WI38 (cell line): ENCODE data around the gene PHF21B.

ENCODE experiments used
- H3K4me3 ChIP-seq: 2 replicates; pipeline ENCODE4 v1.5.1; 2011; ENCODE audit warnings: low read depth, mild to moderate bottlenecking, control low read depth, low read length
- CTCF ChIP-seq: IDR thresholded peaks from 2 replicates; pipeline ENCODE4 v1.5.1; 2012; ENCODE audit warnings: low read depth, mild to moderate bottlenecking, control low read depth, low read length

PHF21B gene

GRCh38 chr22:44845796-44846720 lies 163.7 kb downstream of the PHF21B start:
- H3K4me3 ChIP-seq, result no peak overlapping the region

GRCh38 chr22:44845191-44845590 lies 164.6 kb downstream of the PHF21B start:
- no peak for TF ChIP-seq CTCF
- no peak overlapping the region for H3K4me3 ChIP-seq

More at GRCh38 chr22:44845796-44846720, 163.7 kb downstream of the PHF21B start:
- TF ChIP-seq CTCF, result no peak

GRCh38 chr22:44842417-44842816 lies 167.4 kb downstream of the PHF21B start:
- no peak for TF ChIP-seq CTCF
- H3K4me3 ChIP-seq, result no peak overlapping the region

GRCh38 chr22:44840611-44841322 lies 169.0 kb downstream of the PHF21B start:
- no peak overlapping the region for H3K4me3 ChIP-seq
- TF ChIP-seq CTCF, result no peak

GRCh38 chr22:44839721-44840120 lies 170.1 kb downstream of the PHF21B start:
- no peak for TF ChIP-seq CTCF
- no peak overlapping the region for H3K4me3 ChIP-seq

GRCh38 chr22:44839061-44839460 lies 170.7 kb downstream of the PHF21B start:
- H3K4me3 ChIP-seq, result no peak overlapping the region
- no peak for TF ChIP-seq CTCF

- no peak for TF ChIP-seq CTCF
Observed at GRCh38 chr22:44838316-44839016, 171.3 kb downstream of the PHF21B start.

More at GRCh38 chr22:44838316-44839016, 171.3 kb downstream of the PHF21B start:
- H3K4me3 ChIP-seq, result no peak overlapping the region
